HG02610 (cell line): Measurements from ENCODE around the gene CCDC69.
A peak's percentile ranks its signal among the peaks of the same experiment; 100 is the strongest.

Experiments
- ATAC-seq: cut with Tn5 transposase; IDR thresholded peaks from one replicate; pipeline ENCODE4 v1.9.1; 2021; ENCODE audit warnings: mild to moderate bottlenecking, moderate library complexity; ENCODE audit not compliant: unreplicated experiment

Gene CCDC69

GRCh38 chr5:151224372-151224771 is 480 bp upstream of the CCDC69 start:
- peak; percentile 33 for ATAC-seq

- ATAC-seq = peak; percentile 66
These were observed 974 bp downstream of the CCDC69 start for GRCh38 chr5:151222790-151223446.

DNA sequence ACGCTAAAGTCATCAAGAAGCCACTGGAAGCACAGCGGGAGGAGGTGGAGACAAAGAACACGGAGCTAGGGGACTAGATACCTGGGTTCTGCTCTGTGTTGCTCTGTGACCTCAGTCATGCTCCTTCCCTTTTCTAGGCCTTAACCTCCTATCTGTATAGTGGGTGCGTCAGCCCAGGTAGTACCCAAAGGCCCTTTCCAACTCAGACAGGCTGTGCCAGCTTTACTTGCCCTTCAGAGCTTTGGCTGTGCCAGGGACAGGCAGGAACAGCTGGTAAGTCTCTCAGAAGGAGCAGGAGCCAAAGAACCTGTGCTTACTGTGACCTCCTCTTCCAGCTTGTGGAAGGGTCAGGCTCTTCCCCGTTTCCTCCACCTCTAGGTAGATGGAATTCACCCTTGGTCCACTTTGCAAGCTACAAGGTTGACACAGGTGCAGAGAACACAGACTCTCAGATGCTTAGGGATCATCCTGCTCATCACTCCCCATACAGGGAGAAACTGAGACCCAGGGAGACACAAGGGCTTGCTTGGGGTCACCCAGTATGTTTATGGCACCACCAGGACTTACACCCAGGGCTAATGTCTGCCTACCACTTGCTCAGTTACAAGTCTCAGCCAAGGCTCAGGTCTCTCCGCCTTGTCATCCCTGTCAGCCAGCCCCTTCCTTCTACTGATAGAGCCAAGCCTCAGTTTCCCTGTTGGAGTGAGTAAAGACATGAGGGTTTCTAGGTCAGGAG is 1.7 kb downstream of the CCDC69 start:
- no peak for ATAC-seq

GRCh38 chr5:151221574-151221973 is 2.3 kb downstream of the CCDC69 start:
- ATAC-seq = no peak

DNA sequence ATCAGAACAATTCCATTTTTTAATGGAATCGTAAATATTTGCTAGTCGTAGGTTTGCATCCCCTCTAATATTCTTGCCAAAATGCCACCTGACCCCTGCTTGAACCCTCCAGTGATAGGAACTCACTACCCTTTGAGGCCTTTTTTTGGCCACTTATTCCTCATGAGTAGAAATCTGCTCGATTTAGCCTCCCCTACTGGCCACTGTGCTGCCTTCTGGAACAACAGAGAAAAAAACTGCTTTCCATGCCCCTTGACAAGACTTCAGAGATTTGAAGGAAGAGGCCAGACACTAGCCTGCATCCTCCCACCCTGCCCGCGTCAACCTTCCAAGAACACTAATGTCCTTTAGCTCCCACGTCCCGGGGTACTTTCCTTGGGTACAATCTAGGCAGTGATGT is 4.1 kb downstream of the CCDC69 start:
- no peak for ATAC-seq

DNA sequence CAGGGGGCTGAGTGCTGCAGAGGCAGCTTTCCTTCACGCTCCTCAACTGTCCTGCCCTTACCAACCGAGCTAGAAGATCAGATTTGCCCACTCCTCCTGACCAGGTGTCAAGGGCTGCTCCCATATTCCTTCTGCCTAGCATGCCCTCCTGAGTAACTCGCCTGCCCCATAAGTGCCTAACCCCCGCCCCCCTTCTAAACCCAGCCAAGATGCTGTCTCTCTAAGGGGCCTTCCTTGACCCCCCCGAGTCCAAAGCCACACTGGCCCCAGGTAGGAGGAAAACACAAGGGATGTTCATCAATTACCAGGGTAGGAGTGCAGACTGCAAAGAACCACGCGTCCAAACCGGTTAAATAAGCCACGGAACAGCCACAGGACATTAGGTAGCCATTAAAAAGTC is 4.8 kb downstream of the CCDC69 start:
- no peak for ATAC-seq

- no peak for ATAC-seq
These were observed 5.7 kb downstream of the CCDC69 start for GRCh38 chr5:151218177-151218576.

- no peak for ATAC-seq
These were observed 7.1 kb downstream of the CCDC69 start for GRCh38 chr5:151216781-151217180.

GRCh38 chr5:151215546-151215880 is 8.4 kb downstream of the CCDC69 start:
- no peak for ATAC-seq

GRCh38 chr5:151214614-151215545 is 9.0 kb downstream of the CCDC69 start:
- ATAC-seq = peak; percentile 59

- peak; percentile 83 for ATAC-seq
These were observed 9.9 kb downstream of the CCDC69 start for GRCh38 chr5:151213803-151214613.

DNA sequence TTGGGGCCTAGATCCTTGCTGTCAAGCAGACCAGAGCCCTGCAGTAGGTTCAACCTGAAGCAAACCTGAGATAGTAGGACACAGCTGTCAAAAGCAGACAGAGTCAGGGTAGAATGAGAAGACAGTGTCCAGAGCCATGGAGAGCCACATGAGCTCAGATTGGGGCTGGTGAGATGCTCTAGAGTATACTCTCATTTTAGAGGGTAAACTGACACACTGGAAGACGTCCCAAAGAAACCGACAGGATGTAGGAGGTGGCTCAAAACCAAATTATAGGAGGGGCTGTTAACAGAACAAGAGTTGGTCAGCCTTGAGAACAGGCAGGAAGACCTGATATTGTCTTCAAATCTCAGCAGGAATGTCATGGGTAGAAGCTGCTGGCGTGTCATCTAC is 11.5 kb downstream of the CCDC69 start:
- ATAC-seq = peak; percentile 1

- ATAC-seq = no peak
These were observed 15.4 kb downstream of the CCDC69 start for GRCh38 chr5:151208481-151208914.

DNA sequence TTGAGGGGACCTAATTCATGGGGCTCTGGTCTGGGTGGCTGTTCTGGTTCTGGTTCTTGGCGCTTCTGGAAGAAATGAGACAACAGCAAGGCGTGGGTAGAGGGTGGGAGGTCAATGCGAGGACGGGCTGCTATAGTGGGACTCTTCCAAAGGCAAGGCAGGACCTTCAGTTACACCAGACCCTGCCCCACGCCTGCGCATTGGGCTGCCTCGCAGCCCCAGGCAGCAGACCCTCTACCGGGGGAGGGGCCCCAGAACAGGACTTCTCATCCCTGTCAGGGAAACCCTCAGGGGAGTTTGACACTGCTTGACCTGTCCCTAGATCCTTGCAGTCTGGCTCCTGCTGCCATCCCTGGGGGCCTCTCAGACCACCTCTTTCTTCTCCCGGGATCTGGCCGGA is 18.5 kb downstream of the CCDC69 start:
- ATAC-seq = no peak

DNA sequence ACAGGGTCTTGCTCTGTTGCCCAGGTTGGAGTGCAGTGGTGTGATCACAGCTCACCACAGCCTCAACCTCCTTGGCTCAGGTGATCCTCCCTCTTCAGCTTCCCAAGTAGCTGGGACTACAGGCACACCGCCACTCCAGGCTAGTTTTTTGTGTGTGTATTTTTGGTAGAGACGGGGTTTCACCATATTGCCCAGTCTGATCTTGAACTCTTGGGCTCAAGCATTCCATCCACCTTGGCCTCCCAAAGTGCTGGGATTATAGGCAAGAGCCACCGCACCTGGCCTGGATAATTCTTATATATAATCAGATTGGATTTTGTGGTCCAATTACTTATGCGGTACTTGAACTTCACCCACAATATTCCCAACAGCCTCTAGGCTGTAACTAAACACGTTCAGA is 19.8 kb downstream of the CCDC69 start:
- no peak for ATAC-seq

DNA sequence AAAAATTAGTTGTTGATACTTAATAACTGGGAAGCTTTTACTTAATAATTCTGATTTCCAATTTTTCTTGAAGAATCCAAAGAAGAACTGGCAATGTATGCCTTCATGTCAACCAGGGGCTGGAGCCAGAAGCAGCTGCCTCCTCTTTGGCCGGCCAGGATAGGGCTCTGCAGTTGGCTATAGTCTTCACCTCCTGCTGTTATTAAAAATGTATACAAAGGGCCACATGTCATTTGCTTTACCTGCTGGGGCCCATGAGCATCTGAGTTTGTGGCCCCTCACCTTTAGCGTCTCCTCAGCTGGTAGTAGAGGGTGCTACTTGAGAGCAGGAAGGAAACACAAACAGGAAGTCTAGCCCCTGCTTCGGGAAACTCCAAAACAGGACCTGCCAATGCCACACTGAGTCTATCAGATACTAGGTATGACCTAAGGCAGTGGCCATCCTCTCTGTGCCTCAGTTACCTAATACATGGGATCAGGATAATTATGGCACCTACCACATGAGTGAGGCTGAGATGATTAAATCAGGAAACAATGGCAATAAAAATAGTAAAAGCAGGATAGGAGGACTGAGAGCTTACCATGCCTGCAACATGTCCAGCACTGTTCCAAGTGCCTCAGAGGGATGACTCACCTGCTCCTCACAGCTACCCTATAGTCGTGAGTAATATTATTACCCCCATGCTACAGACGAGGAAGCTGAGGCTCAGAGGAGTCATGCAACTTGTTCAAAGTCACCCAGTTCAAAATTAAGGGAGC is 21.3 kb downstream of the CCDC69 start:
- ATAC-seq = peak; percentile 67

- no peak for ATAC-seq
These were observed 22.8 kb downstream of the CCDC69 start for GRCh38 chr5:151200913-151201595.

DNA sequence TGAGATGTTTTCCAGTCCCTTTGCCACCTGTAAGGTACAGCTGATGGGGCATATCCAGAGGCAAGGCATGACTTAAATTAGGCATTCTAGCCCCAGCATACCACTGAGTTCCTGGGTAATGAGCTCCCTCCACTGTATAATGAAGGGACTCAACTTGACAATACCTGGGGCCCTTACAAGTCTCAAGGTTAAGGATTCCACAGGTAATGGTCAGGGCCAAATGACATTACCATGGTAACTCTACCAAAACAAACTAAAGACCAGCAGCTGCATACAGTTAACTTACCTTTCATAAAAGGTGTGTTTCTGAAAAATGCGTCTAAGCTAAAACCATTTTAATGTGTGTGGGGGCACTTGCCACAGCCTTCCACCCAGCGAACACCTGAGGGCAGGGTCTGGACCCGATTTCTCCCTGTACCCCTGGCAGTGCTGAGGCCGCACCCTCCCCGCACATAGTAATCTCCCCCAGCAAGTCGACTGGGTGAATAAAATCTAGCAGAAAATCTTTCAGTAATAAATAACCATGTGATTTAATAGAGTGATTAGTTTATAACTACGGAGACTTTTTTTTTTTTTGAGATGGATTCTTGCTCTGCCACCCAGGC is 24.2 kb downstream of the CCDC69 start:
- no peak for ATAC-seq

- ATAC-seq = no peak
These were observed 25.0 kb downstream of the CCDC69 start for GRCh38 chr5:151198861-151199260.
